WTC11 (cell line): ENCODE measurements around the gene ZC3H12C. TPM values are rescaled to one million over a fixed set of nuclear protein-coding genes. Genes with fewer than 3 reads are reported as not detected.

Source experiments
- ATAC-seq: fragments of 200-7000 bp; cut with Tn5 transposase; 2 replicates; pipeline ENCODE4 v1.10.0; 2021; ENCODE audit warnings: mild to moderate bottlenecking, moderate library complexity
- CTCF ChIA-PET: fragments of 300-600 bp; sonication (Branson Sonifier 250); formaldehyde crosslinking; loops from one replicate; lab custom pipeline; 2021; ENCODE audit warnings: antibody characterized with exemption; lab: Charles Lee
- POLR2A ChIA-PET: fragments of 350-600 bp; sonication (Branson Sonifier 250); formaldehyde crosslinking; loops from one replicate; lab custom pipeline; 2021; ENCODE audit warnings: antibody characterized with exemption; lab: Charles Lee
- DNase-seq: peaks from one replicate; pipeline ENCODE4 v3.0.0; 2021; ENCODE audit warnings: low spot score
- H3K27ac Mint-ChIP-seq: 2 replicates; pipeline ENCODE4 v1.8.0; 2021; ENCODE audit warnings: mixed read lengths
- H3K27me3 Mint-ChIP-seq: 2 replicates; pipeline ENCODE4 v1.8.0; 2021; ENCODE audit warnings: low read depth, mild to moderate bottlenecking, moderate library complexity, mixed read lengths
- H3K36me3 Mint-ChIP-seq: 2 replicates; pipeline ENCODE4 v1.8.0; 2021; ENCODE audit warnings: mixed read lengths
- H3K4me1 Mint-ChIP-seq: 2 replicates; pipeline ENCODE4 v1.8.0; 2022; ENCODE audit warnings: mixed read lengths
- H3K4me3 Mint-ChIP-seq: 2 replicates; pipeline ENCODE4 v1.8.0; 2021; ENCODE audit warnings: mild to moderate bottlenecking, moderate library complexity, mixed read lengths
- H3K9me3 Mint-ChIP-seq: 2 replicates; pipeline ENCODE4 v1.8.0; 2021; ENCODE audit warnings: mixed read lengths
- ETV6 ChIP-seq: sonication (generic); formaldehyde crosslinking; IDR thresholded peaks from 2 replicates; pipeline ENCODE4 v1.8.1; 2022; ENCODE audit warnings: mild to moderate bottlenecking, missing genetic modification reagents
- GABPB1 ChIP-seq: sonication (generic); formaldehyde crosslinking; IDR thresholded peaks from 2 replicates; pipeline ENCODE4 v1.8.1; 2023; ENCODE audit warnings: mild to moderate bottlenecking, missing genetic modification reagents
- JUN ChIP-seq: sonication (generic); formaldehyde crosslinking; IDR thresholded peaks from 2 replicates; pipeline ENCODE4 v1.8.0; 2023; ENCODE audit warnings: mild to moderate bottlenecking, missing genetic modification reagents
- NFE2L1 ChIP-seq: sonication (generic); formaldehyde crosslinking; IDR thresholded peaks from 2 replicates; pipeline ENCODE4 v1.8.1; 2023; ENCODE audit warnings: missing genetic modification reagents
- NFYB ChIP-seq: sonication (generic); formaldehyde crosslinking; conservative IDR thresholded peaks from 2 replicates; pipeline ENCODE4 v1.8.0; 2022; ENCODE audit warnings: low read depth, missing genetic modification reagents
- TEAD1 ChIP-seq: sonication (generic); formaldehyde crosslinking; IDR thresholded peaks from 2 replicates; pipeline ENCODE4 v1.8.0; 2022; ENCODE audit warnings: mild to moderate bottlenecking, missing genetic modification reagents
- ZBTB21 ChIP-seq: sonication (generic); formaldehyde crosslinking; IDR thresholded peaks from 2 replicates; pipeline ENCODE4 v1.8.1; 2023; ENCODE audit warnings: mild to moderate bottlenecking, missing genetic modification reagents, borderline replicate concordance
- ZNF423 ChIP-seq: fragments of 250-450 bp; sonication (Bioruptor Pico); IDR thresholded peaks from 2 replicates; pipeline ENCODE4 v2.1.2; 2022; ENCODE audit warnings: mild to moderate bottlenecking, moderate library complexity
- ZNF671 ChIP-seq: fragments of 250-450 bp; sonication (Bioruptor Pico); IDR thresholded peaks from 2 replicates; pipeline ENCODE4 v1.8.0; 2021; ENCODE audit warnings: mild to moderate bottlenecking
- total RNA-seq: library from RNA; stranded (reverse); gene quantifications from 3 replicates; pipeline ENCODE4 v1.2.3, GENCODE V29; 2021
- TF ChIP-seq, protein P1 (sequence below): sonication (generic); formaldehyde crosslinking; IDR thresholded peaks from 2 replicates; pipeline ENCODE4 v1.8.0; 2023; ENCODE audit warnings: mild to moderate bottlenecking, missing genetic modification reagents
- TF ChIP-seq, protein P2 (sequence below): sonication (generic); formaldehyde crosslinking; IDR thresholded peaks from 2 replicates; pipeline ENCODE4 v1.8.1; 2022; ENCODE audit warnings: low read depth, mild to moderate bottlenecking, moderate library complexity, missing genetic modification reagents, borderline replicate concordance
- TF ChIP-seq, protein P3 (sequence below): fragments of 250-450 bp; sonication (Bioruptor Pico); IDR thresholded peaks from 2 replicates; pipeline ENCODE4 v1.9.0; 2021; ENCODE audit warnings: mild to moderate bottlenecking
- TF ChIP-seq, protein P4 (sequence below): fragments of 250-450 bp; sonication (Bioruptor Pico); IDR thresholded peaks from 2 replicates; pipeline ENCODE4 v2.1.2; 2022; ENCODE audit warnings: mild to moderate bottlenecking, moderate library complexity
- TF ChIP-seq, protein P5 (sequence below): sonication (generic); formaldehyde crosslinking; IDR thresholded peaks from 2 replicates; pipeline ENCODE4 v1.8.1; 2023; ENCODE audit warnings: mild to moderate bottlenecking, missing genetic modification reagents

ZC3H12C gene
- total RNA-seq, 1 experiment from 2014 or later = 2.4 TPM

DNA sequence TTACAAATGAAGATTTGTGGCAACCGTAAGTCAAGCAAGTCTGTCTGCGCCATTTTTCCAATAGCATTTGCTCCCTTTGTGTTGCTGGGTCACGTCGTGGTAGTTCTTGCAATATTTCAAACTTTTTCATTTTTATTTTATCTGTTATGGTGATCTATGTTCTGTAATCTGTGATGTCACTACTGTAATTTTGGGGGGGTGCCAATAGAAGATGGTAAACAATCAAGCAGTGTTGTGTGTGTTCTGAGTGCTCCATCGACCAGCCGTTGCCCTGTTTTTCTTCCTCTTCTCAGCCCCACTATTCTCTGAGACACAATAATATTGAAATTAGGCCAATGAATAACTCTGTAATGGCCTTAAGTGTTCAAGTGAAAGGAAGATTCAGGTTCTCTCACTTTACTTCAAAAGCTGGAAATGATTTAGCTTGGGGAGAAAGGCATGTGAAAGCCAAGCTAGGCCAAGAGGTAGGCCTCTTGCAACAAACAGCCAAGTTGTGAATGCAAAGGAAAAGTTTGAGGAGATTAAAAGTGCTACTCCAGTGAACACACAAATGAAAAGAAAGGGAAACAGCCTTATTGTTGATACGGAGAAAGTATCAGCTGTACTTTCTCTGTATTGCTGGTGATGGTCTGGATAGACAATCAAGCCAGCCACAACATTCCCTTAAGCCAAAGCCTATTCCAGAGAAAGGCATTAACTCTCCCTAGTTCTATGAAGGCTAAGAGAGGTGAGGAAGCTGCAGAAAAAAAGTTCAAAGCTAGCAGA is 7.5 kb downstream of the ZC3H12C start:
- ChIA-PET POLR2A (interaction anchor here (1.0 kb wide), 1 partner anchor 8 kb away, joined by 3 read pairs; no protein-coding TSS in a partner anchor), CTCF (interaction anchor here (0.6 kb wide), 1 partner anchor 319 kb away, joined by 3 read pairs; no protein-coding TSS in a partner anchor)
- no peak for TF ChIP-seq NFE2L1 (CRISPR knock-in tag)
- TF ChIP-seq TEAD1 (CRISPR knock-in tag) = no peak
- Mint-ChIP-seq H3K27me3 (no peaks in the 10 kb centered on the region), H3K9me3 (peaks cover 11% of the 10 kb centered on the region), H3K27ac (peak overlapping the region; percentile 7), H3K36me3 (peaks cover 11% of the 10 kb centered on the region), H3K4me3 (no peak overlapping the region), H3K4me1 (peaks cover 12% of the 10 kb centered on the region)
- ATAC-seq (no peak), DNase-seq (no peak)

DNA sequence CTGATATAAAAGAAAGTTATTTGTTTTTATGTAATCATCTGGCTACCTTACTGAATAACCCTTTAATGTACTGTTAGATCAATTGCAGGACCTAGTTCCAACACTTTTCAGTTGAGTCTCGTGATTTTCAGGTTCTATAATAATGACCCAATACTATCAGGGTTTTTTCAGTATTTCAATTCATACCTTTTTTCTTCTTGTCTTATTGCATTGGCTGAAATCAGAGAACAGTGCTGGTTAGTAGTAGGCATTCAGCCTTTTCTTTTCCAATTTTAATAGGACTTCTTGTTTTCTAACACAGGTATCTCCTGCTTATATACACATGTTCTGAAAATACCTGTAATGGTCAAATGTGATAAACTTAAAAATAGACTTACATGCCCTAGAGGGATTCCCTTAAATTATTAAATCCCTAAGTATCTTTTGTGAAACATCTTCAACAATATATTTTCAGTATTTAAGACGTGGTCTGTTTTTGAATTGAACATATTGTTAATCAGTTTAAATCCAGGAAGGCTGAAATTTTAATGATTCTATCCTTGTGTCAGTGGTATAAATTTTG is 13.6 kb downstream of the ZC3H12C start:
- no peaks in the 10 kb centered on the region for H3K27me3 Mint-ChIP-seq
- CTCF ChIA-PET = no interaction called here
- H3K27ac Mint-ChIP-seq = no peak overlapping the region
- TF ChIP-seq, protein P1, sequence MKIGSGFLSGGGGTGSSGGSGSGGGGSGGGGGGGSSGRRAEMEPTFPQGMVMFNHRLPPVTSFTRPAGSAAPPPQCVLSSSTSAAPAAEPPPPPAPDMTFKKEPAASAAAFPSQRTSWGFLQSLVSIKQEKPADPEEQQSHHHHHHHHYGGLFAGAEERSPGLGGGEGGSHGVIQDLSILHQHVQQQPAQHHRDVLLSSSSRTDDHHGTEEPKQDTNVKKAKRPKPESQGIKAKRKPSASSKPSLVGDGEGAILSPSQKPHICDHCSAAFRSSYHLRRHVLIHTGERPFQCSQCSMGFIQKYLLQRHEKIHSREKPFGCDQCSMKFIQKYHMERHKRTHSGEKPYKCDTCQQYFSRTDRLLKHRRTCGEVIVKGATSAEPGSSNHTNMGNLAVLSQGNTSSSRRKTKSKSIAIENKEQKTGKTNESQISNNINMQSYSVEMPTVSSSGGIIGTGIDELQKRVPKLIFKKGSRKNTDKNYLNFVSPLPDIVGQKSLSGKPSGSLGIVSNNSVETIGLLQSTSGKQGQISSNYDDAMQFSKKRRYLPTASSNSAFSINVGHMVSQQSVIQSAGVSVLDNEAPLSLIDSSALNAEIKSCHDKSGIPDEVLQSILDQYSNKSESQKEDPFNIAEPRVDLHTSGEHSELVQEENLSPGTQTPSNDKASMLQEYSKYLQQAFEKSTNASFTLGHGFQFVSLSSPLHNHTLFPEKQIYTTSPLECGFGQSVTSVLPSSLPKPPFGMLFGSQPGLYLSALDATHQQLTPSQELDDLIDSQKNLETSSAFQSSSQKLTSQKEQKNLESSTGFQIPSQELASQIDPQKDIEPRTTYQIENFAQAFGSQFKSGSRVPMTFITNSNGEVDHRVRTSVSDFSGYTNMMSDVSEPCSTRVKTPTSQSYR = no peak
- TF ChIP-seq, protein P2, sequence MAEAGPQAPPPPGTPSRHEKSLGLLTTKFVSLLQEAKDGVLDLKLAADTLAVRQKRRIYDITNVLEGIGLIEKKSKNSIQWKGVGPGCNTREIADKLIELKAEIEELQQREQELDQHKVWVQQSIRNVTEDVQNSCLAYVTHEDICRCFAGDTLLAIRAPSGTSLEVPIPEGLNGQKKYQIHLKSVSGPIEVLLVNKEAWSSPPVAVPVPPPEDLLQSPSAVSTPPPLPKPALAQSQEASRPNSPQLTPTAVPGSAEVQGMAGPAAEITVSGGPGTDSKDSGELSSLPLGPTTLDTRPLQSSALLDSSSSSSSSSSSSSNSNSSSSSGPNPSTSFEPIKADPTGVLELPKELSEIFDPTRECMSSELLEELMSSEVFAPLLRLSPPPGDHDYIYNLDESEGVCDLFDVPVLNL = no peak
- TF ChIP-seq JUN (CRISPR knock-in tag) (no peak), NFYB (no peak), ZNF423 (CRISPR knock-in tag) (no peak), ZBTB21 (CRISPR knock-in tag) (no peak), ETV6 (no peak)
- TF ChIP-seq, protein P3, sequence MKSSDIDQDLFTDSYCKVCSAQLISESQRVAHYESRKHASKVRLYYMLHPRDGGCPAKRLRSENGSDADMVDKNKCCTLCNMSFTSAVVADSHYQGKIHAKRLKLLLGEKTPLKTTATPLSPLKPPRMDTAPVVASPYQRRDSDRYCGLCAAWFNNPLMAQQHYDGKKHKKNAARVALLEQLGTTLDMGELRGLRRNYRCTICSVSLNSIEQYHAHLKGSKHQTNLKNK (CRISPR knock-in tag) = no peak
- TF ChIP-seq, protein P4, sequence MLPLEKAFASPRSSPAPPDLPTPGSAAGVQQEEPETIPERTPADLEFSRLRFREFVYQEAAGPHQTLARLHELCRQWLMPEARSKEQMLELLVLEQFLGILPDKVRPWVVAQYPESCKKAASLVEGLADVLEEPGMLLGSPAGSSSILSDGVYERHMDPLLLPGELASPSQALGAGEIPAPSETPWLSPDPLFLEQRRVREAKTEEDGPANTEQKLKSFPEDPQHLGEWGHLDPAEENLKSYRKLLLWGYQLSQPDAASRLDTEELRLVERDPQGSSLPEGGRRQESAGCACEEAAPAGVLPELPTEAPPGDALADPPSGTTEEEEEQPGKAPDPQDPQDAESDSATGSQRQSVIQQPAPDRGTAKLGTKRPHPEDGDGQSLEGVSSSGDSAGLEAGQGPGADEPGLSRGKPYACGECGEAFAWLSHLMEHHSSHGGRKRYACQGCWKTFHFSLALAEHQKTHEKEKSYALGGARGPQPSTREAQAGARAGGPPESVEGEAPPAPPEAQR = no peak
- H3K4me3 Mint-ChIP-seq = no peak overlapping the region
- DNase-seq (no peak), ATAC-seq (no peak)
- POLR2A ChIA-PET = no interaction called here
- no peaks in the 10 kb centered on the region for H3K4me1 Mint-ChIP-seq
- peaks cover 16% of the 10 kb centered on the region for H3K9me3 Mint-ChIP-seq
- H3K36me3 Mint-ChIP-seq = peaks cover 23% of the 10 kb centered on the region

DNA sequence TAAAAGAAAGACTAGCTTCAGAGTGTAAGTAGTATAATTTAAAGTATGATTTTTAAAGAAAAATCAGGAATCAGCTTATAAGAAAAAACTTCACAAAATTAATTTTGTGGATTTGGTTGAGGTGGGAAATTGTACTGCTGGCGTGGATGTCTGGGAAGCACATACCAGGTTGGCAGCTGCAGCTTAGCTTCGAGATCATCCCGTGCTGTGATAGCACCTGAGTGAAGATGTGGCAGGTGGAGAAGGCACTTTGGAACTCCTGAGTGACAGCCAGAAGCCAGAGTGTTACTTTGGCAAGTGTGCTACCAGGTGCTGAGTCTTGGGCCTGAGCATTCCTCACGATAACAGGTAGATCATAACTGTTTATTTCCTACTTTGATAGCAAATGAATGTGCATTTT is 17.7 kb downstream of the ZC3H12C start:
- Mint-ChIP-seq H3K27me3 (no peaks in the 10 kb centered on the region), H3K27ac (no peak overlapping the region; the same call in 1 of the 2 replicates), H3K9me3 (peaks cover 11% of the 10 kb centered on the region), H3K4me3 (no peak overlapping the region), H3K36me3 (peaks cover 14% of the 10 kb centered on the region), H3K4me1 (peaks cover 3% of the 10 kb centered on the region; the same call in 1 of the 2 replicates)
- CTCF ChIA-PET = no interaction called here
- no peak for DNase-seq
- no peak for ATAC-seq
- POLR2A ChIA-PET = no interaction called here
- TF ChIP-seq GABPB1 = no peak
- TF ChIP-seq ZNF671 = no peak
- TF ChIP-seq, protein P5, sequence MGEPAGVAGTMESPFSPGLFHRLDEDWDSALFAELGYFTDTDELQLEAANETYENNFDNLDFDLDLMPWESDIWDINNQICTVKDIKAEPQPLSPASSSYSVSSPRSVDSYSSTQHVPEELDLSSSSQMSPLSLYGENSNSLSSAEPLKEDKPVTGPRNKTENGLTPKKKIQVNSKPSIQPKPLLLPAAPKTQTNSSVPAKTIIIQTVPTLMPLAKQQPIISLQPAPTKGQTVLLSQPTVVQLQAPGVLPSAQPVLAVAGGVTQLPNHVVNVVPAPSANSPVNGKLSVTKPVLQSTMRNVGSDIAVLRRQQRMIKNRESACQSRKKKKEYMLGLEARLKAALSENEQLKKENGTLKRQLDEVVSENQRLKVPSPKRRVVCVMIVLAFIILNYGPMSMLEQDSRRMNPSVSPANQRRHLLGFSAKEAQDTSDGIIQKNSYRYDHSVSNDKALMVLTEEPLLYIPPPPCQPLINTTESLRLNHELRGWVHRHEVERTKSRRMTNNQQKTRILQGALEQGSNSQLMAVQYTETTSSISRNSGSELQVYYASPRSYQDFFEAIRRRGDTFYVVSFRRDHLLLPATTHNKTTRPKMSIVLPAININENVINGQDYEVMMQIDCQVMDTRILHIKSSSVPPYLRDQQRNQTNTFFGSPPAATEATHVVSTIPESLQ (CRISPR knock-in tag) = no peak
- TF ChIP-seq, protein P4 = no peak
